NCI-H2081 treated with DMSO at 0.1 percent for 48 hours (cell line): ENCODE measurements around the gene SPART.
"Not testable (repeated sequence)": the region's sequence is repeated elsewhere in the genome, so short reads cannot be mapped to it uniquely, and the experiment has no call there.

Source experiments
- DNase-seq: peaks from one replicate; lab custom pipeline; 2025; lab: John Stamatoyannopoulos, UW

SPART gene

DNA sequence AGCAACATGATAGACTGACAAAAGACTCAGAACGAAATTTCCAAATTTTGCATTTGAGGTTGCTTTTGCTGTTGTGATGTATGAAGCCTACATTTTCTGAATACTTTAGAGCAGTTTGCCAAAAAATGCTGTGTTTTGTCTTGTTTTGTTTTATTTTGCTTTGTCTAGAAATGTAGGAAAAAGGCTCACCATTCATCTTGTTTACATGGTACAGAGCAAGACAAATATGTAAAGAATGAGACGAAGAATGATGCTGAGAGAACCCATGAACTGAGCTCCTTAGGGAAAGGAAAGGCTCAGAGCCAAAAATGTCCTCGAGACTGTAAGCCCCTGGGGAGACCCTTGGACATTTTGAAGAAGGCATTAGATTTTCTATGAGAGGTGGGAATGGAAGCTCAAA lies 6.8 kb upstream of the SPART start:
- no peak for DNase-seq

DNA sequence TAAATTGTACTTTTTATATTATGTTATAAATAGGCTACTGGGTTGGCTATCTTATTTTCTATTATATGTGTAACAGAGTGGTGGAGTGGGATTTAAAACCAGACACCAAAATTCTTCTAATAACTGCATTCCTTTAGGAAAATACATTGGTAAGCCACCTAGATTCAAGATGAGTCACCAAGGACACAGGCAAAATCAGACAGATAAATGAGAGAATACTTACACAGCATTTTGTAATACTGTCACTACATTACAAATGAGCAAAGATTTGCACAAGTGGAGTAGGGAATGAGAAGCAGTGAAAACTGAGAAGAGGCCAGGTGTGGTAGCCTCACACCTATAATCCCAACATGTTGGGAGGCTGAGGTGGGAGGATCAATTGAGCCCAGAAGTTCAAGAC lies 6.2 kb upstream of the SPART start:
- DNase-seq = no peak

DNA sequence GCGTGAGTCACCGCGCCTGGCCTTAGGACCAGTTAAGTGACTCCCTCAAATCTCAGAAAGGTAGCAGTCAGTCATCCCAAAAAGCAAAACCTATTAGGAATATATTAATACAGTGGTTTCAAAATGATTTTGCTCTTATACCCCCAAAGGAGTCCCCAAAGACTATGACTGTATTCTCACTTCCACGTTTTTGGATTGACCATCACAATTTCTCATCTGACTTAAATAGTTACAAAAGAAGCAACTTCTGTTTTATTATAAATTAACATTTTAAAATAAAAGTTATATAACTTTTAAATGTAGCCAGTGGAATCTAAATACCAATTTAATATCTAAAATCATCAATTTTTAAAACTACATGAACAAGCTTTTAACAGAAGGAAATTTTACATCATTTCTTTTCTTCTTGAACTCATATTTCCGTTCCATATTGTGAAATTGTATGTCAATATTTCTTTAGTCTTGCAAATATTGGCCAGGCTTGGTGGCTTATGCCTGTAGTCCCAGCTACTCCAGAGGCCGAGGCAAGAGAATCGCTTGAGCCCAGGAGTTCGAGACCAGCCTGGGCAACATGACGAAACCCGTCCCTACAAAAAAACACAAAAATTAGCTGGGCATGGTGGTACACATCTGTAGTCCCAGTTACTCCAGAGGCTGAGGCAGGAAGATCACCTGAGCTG lies 1.5 kb upstream of the SPART start:
- DNase-seq = no peak

DNA sequence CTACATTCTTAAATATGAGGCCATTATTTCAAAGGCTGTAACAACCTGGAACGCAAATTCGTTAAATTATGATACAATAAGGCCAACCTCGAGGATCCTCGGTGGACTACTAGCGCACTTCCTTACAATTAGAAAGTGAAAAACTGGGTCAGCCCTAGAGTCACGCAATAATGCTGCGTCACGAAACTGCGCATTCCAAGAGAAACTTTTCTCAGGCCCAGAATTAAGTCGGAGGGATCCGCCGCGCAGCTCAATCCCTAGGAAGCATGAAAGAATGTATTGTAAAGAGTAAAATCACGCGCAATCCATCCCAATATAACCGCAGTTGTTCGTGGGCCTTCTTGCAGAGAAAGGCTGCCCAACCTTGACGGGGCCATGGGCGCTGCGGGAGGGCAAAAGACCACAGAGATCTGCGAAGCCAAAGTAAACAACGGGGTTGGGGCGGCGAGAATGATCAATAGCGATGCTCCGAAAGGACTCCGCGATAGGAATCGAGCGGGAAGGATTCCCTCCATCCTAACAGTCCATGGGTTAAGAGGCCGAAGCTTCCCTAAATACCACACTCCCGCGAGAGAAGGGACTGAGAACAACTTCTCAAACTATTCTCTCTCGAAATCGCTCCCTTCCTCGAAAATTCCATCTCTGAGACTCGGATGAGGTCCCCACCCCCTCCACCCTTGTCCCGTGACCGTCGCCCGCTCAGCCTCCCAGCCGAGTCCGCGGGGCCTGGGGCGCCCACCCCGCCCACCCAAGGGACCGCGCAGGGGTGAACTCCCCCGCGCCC lies 564 bp downstream of the SPART start:
- no peak for DNase-seq

DNA sequence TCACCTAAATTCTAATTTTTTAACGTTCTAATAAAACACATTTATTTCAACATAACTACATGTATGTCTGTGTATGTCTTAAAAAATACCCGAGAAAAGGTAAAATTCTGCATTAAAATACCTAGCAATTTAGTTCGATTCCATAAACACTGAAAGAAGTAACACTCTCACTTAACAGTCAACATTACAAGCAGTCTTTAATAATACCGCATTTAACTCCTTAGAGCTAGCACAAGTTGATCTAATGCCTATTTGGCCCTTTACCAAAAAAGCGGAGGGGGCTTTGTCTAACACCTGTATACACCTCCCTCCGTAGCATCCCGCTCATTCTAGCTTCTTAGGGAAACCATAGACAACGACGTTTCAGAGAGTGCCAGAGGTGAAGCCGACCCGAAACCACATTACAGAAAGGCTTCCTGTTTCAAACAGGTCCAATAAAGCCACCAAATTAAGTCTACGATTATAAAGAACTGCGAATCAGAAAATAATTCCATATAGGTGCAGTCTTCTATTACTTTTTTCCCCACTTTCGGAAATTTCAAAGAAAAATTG lies 1.2 kb downstream of the SPART start:
- DNase-seq = no peak

DNA sequence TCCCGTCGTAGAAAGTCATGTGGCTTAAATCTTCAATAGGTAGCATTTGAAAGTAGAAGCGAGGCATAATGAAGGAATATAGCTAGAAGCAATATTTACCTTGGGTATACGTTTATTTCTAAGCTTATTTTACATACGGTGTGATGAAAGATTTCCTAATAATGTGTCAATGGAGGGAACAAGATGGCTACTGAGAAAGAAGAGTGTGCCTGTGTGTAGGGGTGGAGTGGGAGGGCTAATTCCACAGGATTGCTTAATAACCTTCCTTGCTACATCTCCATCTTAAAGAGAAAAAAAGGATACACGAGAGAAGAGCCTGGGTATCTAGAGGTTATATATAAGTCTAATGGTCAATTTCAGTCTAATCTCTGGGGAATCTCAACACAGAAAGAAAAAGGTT lies 2.0 kb downstream of the SPART start:
- no peak for DNase-seq

DNA sequence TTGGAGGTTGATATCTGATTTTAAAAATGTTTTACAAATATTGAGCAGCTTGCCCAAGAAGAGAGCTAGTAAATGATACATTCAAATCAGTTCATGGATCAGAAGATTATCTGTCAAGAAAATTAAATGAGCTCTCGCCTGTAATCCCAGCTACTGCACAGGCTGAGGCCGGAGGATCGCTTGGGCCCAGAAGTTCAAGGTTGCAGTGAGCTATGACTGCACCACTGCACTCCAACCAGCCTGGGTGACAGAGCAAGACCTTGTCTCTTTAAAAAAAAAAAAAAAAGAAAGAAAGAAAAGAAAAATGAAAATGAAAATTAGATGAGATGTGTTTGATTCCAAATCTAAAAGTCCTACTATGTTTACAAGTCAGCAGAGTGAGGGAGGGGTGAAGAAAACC lies 2.4 kb downstream of the SPART start:
- no peak for DNase-seq

DNA sequence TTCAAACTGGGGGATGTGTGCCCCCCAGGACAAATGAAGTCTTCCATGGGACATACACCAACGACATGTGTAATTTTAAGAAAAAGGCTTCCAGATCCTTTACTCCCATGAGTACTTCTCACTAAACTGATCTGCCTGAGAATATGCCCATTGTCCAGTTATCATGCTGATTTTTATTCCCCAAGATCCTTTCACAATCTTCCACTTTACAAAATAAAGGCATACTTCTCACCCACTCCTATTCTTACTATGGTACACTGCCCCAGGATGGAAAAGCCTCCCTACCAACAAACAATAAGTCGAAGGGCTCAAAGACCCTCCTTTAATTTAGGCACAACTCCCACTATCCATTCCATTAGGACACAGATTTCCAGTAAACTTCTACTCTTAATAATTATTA lies 3.5 kb downstream of the SPART start:
- DNase-seq = no peak

DNA sequence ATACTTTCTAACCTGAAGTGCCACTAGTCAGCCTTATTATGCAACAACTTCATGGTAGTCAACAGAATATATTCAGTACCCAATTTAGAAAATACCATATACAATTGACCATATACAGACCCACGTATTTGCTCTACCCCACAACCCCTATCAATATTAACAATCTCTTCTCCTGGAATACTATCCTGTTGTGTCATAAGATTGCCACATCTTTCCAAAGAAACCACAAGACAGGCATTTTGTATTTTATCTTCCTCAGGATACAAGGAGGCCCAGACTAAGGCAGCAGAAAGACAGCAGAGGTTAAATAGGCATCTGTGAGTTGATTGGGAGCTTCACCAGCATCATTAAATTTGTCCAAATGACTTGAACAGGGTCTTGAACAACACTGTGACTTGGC lies 4.5 kb downstream of the SPART start:
- no peak for DNase-seq

DNA sequence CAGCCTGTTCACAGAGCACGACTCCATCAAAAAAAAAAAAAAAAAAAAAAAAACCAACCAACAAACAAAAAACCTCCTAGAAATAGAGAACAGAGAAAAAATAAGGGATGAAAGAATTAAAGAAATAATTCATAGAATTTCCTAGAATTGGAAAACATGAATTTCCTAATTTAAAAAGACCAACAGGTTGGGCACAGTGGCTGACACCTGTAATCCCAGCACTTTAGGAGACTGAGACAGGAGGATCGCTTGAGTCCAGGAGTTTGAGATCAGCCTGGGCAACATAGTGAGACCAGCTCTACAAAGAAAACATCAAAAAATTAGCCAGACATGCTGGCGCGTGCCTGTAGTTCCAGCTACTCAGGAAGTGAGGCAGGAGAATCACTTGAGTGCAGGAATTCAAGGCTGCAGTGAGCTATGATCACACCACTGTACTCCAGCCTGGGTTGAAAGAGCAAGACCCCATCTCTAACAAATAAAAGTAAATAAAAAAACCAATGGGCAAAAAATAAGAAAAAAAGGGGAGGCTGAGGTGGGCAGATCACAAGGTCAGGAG lies 6.5 kb downstream of the SPART start:
- no peak for DNase-seq

DNA sequence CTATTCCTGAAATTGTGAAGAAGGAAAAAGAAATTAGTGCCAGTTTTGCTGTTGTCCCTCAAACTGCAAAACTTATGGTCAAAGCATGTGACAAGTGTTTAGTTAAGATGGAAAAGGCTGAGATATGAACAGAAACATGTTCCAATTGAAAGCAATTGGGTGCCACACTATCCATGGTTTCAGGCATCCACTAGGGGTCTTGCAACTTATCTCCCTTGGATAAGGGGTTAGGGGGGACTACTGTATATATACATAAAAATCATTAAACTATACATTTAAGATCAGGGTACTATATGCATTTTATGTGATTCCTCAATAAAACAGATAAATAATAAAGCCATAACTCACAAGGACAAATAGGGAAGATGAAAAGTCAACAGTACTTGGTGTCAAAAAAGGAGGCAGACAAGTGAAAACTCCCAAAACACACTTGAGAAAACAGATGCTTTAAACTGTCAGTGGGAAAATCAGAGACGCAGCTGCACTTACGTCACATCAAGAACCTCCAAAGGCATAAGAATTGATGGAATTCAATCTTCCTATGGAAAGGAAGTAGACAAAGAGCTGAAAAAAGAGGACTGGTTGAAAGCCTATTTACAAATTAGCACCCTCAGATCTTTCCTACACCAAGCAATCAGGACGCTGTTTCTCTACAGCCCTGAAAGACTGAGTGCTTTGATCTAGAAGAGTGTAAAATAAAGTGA lies 8.1 kb downstream of the SPART start:
- DNase-seq = no peak

DNA sequence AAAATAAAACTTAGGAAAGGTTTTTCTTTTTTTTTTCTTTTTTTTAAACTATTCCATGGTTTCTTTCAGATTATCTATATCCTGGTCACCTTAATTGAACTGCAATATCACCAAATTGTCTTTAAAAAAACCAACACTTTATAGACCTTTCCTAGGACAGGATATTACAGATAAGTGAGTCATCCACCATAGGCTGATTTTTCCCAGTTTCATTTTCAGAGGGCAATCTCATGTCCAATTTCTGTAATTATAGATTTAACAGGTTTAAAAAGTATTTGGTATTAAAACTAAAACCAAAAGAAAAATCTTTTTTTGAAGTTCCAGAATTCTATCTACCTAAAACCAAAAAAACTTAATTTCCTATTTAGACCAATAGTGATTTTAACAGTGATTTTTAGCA lies 13.2 kb downstream of the SPART start:
- DNase-seq = no peak

DNA sequence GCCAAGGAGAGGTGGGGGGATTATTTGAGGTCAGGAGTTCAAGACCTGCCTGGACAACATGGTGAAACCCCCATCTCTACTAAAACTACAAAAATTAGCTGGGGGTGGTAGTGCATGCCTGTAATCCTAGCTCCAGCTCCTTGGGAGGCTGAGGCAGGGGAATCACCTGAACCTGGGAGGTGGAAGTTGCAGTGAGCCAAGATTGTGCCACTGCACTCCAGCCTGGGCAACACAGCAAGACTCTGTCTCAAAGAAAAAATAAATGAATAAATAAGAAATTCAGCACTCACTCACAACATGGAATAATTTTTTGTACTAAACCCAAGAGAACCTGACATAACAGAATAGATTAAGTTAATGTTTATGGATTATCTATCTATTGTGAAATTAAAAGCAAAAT lies 13.9 kb downstream of the SPART start:
- DNase-seq = not testable (repeated sequence)

DNA sequence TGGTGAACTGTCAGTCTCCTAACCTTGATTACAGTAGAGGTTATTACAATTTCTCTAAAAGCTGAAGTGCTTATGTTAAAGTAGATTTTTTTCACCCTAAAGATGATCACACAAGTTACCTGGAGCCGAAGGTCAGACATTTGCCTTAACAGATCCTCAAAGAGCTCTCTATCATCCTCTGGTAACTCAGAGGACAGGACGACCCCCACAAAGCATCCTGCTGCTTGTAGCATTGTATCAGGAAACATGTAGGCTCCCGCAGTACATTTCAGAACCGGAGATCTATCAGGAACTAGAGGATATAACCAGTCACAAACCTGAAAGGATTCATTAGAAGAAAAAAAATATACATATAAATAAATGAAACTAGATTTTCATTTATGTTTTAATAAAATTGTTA lies 14.9 kb downstream of the SPART start:
- DNase-seq = no peak

DNA sequence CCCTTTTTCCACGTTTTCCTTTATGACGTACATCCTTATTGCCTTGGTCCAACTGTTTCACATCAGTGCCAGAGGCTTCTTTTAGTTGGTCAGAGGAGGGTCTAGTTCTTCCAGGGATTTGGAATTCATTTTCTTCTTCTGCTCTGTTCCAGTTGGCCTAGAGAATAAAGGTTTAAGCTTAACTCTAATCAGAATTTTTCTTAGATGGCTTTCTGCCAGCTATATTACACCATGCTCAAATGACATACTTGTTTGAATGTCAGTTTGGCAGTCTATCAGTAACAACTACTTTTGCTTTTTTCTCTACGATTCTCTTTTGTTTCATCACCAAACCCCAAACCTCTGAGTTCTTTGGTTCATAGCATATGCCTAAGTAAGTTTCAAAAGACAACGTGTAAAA lies 16.8 kb downstream of the SPART start:
- DNase-seq = no peak

DNA sequence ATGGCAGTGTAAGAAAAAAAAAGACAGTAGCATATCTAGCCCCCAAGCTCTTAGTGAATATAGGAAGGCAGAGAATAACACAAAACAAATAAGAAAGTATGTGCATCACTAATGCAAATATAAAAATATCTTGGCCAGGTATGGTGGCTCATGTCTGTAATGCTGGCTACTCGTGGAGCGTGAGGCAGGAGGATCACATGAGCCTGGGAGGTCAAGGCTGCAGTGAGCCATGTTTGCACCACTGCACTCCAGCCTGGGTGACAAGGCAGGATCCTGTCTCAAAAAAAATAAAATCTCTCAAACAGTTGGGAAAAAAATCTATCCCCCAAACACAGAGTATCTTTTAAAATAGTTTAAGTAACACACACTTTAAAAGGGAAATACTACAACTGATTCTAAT lies 17.4 kb downstream of the SPART start:
- DNase-seq = no peak

DNA sequence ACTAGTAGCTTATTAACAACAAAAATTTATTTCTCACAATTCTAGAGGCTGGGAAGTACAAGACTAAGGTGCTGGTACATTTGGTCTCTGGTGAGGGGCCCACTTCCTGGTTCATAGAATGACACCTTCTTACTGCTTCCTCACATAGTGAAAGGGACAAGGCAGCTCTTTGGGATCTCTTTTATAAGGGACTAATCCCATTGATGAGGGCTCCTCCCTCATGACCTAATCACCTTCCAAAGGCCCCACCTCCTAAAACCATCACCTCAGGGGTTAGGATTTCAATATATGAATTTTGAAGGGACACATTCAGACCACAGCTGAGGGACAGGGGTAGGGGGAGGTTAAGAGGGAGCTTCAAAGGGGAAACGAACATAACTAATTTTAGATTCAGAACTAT lies 20.3 kb downstream of the SPART start:
- DNase-seq = no peak

DNA sequence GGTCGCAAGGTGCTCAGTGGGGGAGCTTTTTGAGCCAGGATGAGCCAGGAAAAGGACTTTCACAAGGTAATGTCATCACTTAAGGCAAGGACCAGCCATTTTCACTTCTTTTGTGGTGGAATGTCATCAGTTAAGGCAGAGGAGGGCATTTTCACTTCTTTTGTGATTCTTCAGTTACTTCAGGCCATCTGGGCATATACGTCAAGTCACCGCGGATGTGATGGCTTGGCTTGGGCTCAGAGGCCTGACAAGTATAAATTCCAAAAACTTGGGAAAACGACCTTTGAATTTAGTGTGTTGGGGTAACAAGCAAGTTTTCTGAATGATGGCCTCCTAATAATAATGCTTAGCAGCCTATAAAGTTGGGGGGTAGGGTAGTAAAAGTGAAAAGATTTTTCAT lies 21.3 kb downstream of the SPART start:
- DNase-seq = not testable (repeated sequence)

DNA sequence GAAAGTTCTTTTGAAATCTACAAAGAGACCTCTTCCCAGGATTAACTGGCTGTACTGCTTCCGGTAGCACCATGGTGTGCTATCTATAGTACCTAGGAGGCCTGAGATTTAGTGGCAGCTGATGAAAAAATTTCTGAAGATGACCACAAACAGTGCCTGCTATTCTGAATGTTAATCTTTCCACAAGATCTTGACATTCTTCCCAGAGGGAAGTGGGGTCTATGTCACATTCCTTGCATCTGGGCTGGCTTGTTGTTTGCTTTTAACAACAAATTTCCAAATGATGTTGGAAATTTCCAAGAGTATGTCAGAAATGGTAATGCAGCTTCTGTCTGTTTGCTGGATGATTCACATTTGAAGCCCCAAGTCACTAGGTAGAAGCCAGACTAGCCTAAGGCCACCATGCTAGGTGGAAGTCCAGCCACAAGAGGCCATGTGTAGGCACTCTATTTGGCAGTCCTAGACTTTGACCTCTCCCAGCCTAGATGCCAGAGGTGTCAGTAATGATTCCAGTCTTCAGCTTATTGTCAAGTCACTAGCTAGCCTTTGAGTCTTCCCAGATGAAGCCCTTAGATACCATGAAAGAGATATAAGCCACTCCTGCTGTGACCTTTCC lies 22.1 kb downstream of the SPART start:
- no peak for DNase-seq

DNA sequence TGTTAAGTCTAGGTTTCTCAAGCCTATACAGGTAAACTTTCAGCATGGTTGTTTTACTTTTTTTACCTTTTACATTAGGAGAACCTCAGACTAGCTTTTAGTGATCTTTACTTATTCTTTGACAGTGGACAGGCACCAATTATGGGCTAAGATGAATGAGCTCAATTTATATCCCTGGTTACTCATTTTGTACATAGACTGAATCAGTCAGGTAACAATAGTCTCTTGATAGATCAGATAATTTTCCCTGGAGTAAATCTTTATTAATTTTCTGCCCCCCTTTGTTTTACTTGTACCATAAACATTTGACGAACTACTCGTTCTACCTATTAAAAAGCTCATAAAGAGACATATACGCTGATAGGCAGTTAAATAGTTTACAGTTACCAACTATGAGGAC lies 22.8 kb downstream of the SPART start:
- no peak for DNase-seq

DNA sequence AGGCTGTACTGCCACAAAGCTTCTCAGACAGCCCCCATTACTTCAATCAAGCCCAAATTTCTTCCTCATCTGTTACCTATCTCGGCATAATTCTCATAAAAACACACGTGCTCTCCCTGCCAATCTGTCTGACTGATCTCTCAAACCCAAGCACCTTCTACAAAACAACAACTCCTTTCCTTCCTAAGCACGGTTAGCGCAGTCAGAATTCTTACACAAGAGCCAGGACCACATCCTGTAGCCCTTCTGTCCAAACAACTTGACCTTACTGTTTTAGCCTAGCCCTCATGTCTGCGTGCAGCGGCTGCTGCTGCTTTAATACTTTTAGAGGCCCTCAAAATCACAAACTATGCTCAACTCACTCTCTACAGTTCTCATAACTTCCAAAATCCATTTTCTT lies 26.4 kb downstream of the SPART start:
- DNase-seq = not testable (repeated sequence)
